Fibroblast of lung (primary cell): ENCODE results near the gene SLC38A8. TPM values are rescaled to one million over a fixed set of nuclear protein-coding genes. Genes with fewer than 3 reads are reported as not detected.

Experiments used
- polyA plus RNA-seq, 2 donors: library from polyadenylated mRNA; depleted of rRNA in 1 of 2; stranded (reverse) in 1 of 2; unstranded in 1 of 2; fragments of >200 nt; gene quantifications; 2 replicates each; pipeline ENCODE4 v1.2.1, GENCODE V29; 2011 to 2012; ENCODE audit warnings: missing spikeins in 1 of 2
- total RNA-seq: library from RNA; depleted of rRNA; stranded (reverse); fragments of >200 nt; gene quantifications from 2 replicates; pipeline ENCODE4 v1.2.1, GENCODE V29; 2014

Gene SLC38A8
- total and polyA plus RNA-seq, 2 donors (not counting 1 experiment from before 2014, with no cell fraction given) = not detected

Other genes with a start within 250 kb of the SLC38A8 start
- 111 and 184 TPM in 2 replicates for gene HSBP1, start 234.8 kb downstream of the SLC38A8 start, total RNA-seq
- gene HSBP1, start 234.8 kb downstream of the SLC38A8 start, polyA plus RNA-seq = 135 and 169 TPM in 2 replicates
- 3.3 and 3.8 TPM in 2 replicates for gene MLYCD, start 143.7 kb downstream of the SLC38A8 start, total RNA-seq
- gene MLYCD, start 143.7 kb downstream of the SLC38A8 start, polyA plus RNA-seq = 1.0 TPM in 2 replicates
- gene OSGIN1, start 89.6 kb downstream of the SLC38A8 start, total RNA-seq = 3.6 and 6.6 TPM in 2 replicates
- gene OSGIN1, start 89.6 kb downstream of the SLC38A8 start, polyA plus RNA-seq = 2.1 and 5.5 TPM in 2 replicates
- gene NECAB2, start 74.6 kb downstream of the SLC38A8 start, total RNA-seq = under 0.01 and 0.17 TPM in 2 replicates
- 0.03 and 0.41 TPM in 2 replicates for gene NECAB2, start 74.6 kb downstream of the SLC38A8 start, polyA plus RNA-seq
- gene MBTPS1, start 74.1 kb upstream of the SLC38A8 start, total RNA-seq = 96.0 and 109 TPM in 2 replicates
- gene MBTPS1, start 74.1 kb upstream of the SLC38A8 start, polyA plus RNA-seq = 65.9 and 80.3 TPM in 2 replicates
- gene HSDL1, start 102.4 kb upstream of the SLC38A8 start, total RNA-seq = 21.8 and 24.8 TPM in 2 replicates
- gene HSDL1, start 102.4 kb upstream of the SLC38A8 start, polyA plus RNA-seq = 18.3 and 23.6 TPM in 2 replicates
- not detected in 2 replicates for gene DNAAF1, start 102.5 kb upstream of the SLC38A8 start, total RNA-seq
- gene DNAAF1, start 102.5 kb upstream of the SLC38A8 start, polyA plus RNA-seq = not detected in 2 replicates
- gene TAF1C, start 144.3 kb upstream of the SLC38A8 start, total RNA-seq = 9.8 and 12.9 TPM in 2 replicates
- 9.3 and 15.9 TPM in 2 replicates for gene TAF1C, start 144.3 kb upstream of the SLC38A8 start, polyA plus RNA-seq
- not detected in 2 replicates for gene ADAD2, start 148.4 kb upstream of the SLC38A8 start, total RNA-seq
- not detected in 2 replicates for gene ADAD2, start 148.4 kb upstream of the SLC38A8 start, polyA plus RNA-seq
- not detected in 2 replicates for gene KCNG4, start 197.2 kb upstream of the SLC38A8 start, total RNA-seq
- not detected in 2 replicates for gene KCNG4, start 197.2 kb upstream of the SLC38A8 start, polyA plus RNA-seq